ENCODE measurements around the gene LRRC74A. TPM values are rescaled to one million over a fixed set of nuclear protein-coding genes. Genes with fewer than 3 reads are reported as not detected.

LRRC74A gene
- total RNA-seq, 4 donors from 2014 or later: not detected

- H3K4me1 ChIP-seq: peaks cover 2% of the 10 kb centered on the region
- DNase-seq (ENCODE audit: low spot score in 2 of 2): no peak
- no peak overlapping the region for H3K27ac ChIP-seq
- 63% methylated on average over 3 of the region's 3 CpGs for WGBS
- H3K9me3 ChIP-seq: no peaks in the 10 kb centered on the region
- no peak for TF ChIP-seq EP300 (IDR thresholded peaks at IDR 0.05)
- TF ChIP-seq CTCF (IDR thresholded peaks at IDR 0.05): peak; percentile 89 to 94
- no peak for TF ChIP-seq POLR2A (IDR thresholded peaks at IDR 0.05)
- H3K36me3 ChIP-seq: no peaks in the 10 kb centered on the region
- no peak overlapping the region for H3K4me3 ChIP-seq
- peaks cover 1% of the 10 kb centered on the region for H3K27me3 ChIP-seq
These were observed 49.9 kb downstream of the LRRC74A start for GRCh38 chr14:76876076-76876475.

- no peak for DNase-seq (ENCODE audit: low spot score in 2 of 2)
- no peak overlapping the region for H3K27ac ChIP-seq
- TF ChIP-seq CTCF (IDR thresholded peaks at IDR 0.05): no peak
- no peak for TF ChIP-seq POLR2A (IDR thresholded peaks at IDR 0.05)
- TF ChIP-seq POLR2AphosphoS5 (IDR thresholded peaks at IDR 0.05): no peak
- TF ChIP-seq EP300 (IDR thresholded peaks at IDR 0.05): no peak
- no peaks in the 10 kb centered on the region for H3K9me3 ChIP-seq
- H3K27me3 ChIP-seq: no peaks in the 10 kb centered on the region
- H3K4me3 ChIP-seq: no peak overlapping the region
- no peaks in the 10 kb centered on the region for H3K36me3 ChIP-seq
- peaks cover 6% of the 10 kb centered on the region for H3K4me1 ChIP-seq
- 88% methylated on average over 5 of the region's 5 CpGs for WGBS
These were observed 51.7 kb downstream of the LRRC74A start for GRCh38 chr14:76877871-76878270.

- 92% methylated on average over 4 of the region's 4 CpGs for WGBS
- H3K4me1 ChIP-seq: peaks cover 17% of the 10 kb centered on the region
- TF ChIP-seq POLR2A (IDR thresholded peaks at IDR 0.05): no peak
- no peak for TF ChIP-seq POLR2AphosphoS5 (IDR thresholded peaks at IDR 0.05)
- no peak for TF ChIP-seq CTCF (IDR thresholded peaks at IDR 0.05)
- TF ChIP-seq EP300 (IDR thresholded peaks at IDR 0.05): no peak
- no peak for DNase-seq (ENCODE audit: low spot score in 2 of 2)
- no peaks in the 10 kb centered on the region for H3K27me3 ChIP-seq
- H3K4me3 ChIP-seq: no peak overlapping the region
- no peaks in the 10 kb centered on the region for H3K9me3 ChIP-seq
- no peak overlapping the region for H3K27ac ChIP-seq
- no peaks in the 10 kb centered on the region for H3K36me3 ChIP-seq
These were observed 54.2 kb downstream of the LRRC74A start for GRCh38 chr14:76880449-76880848.

- WGBS: 74% methylated on average over 5 of the region's 6 CpGs
- H3K4me3 ChIP-seq: no peak overlapping the region
- H3K27me3 ChIP-seq: no peaks in the 10 kb centered on the region
- H3K4me1 ChIP-seq: peaks cover 18% of the 10 kb centered on the region
- H3K27ac ChIP-seq: no peak overlapping the region
- DNase-seq (ENCODE audit: low spot score in 2 of 2): no peak
- H3K9me3 ChIP-seq: no peaks in the 10 kb centered on the region
- TF ChIP-seq EP300 (IDR thresholded peaks at IDR 0.05): no peak
- TF ChIP-seq POLR2AphosphoS5 (IDR thresholded peaks at IDR 0.05): no peak
- TF ChIP-seq CTCF (IDR thresholded peaks at IDR 0.05): no peak
- TF ChIP-seq POLR2A (IDR thresholded peaks at IDR 0.05): no peak
- H3K36me3 ChIP-seq: no peaks in the 10 kb centered on the region
These were observed 55.1 kb downstream of the LRRC74A start for GRCh38 chr14:76881348-76881747.

- Histone ChIP-seq H3K4me1 (peaks cover 24% of the 10 kb centered on the region), H3K9me3 (no peaks in the 10 kb centered on the region), H3K27me3 (no peaks in the 10 kb centered on the region), H3K27ac (no peak overlapping the region), H3K36me3 (no peaks in the 10 kb centered on the region), H3K4me3 (no peak overlapping the region)
- 72% methylated on average over 3 of the region's 5 CpGs for WGBS
- DNase-seq (ENCODE audit: low spot score in 2 of 2): no peak
- TF ChIP-seq POLR2A (IDR thresholded peaks at IDR 0.05): no peak
- TF ChIP-seq EP300 (IDR thresholded peaks at IDR 0.05): no peak
- no peak for TF ChIP-seq CTCF (IDR thresholded peaks at IDR 0.05)
- no peak for TF ChIP-seq POLR2AphosphoS5 (IDR thresholded peaks at IDR 0.05)
These were observed 56.4 kb downstream of the LRRC74A start for GRCh38 chr14:76882651-76883050.
